GM21717 (cell line): Measurements from ENCODE around the gene GNB1L.

Experiments
- ATAC-seq: cut with Tn5 transposase; IDR thresholded peaks from one replicate; pipeline ENCODE4 v1.9.1; 2021; ENCODE audit warnings: mild to moderate bottlenecking, moderate library complexity; ENCODE audit not compliant: unreplicated experiment

Gene GNB1L

GRCh38 chr22:19765477-19766239 lies 89.0 kb downstream of the GNB1L start:
- no peak for ATAC-seq

DNA sequence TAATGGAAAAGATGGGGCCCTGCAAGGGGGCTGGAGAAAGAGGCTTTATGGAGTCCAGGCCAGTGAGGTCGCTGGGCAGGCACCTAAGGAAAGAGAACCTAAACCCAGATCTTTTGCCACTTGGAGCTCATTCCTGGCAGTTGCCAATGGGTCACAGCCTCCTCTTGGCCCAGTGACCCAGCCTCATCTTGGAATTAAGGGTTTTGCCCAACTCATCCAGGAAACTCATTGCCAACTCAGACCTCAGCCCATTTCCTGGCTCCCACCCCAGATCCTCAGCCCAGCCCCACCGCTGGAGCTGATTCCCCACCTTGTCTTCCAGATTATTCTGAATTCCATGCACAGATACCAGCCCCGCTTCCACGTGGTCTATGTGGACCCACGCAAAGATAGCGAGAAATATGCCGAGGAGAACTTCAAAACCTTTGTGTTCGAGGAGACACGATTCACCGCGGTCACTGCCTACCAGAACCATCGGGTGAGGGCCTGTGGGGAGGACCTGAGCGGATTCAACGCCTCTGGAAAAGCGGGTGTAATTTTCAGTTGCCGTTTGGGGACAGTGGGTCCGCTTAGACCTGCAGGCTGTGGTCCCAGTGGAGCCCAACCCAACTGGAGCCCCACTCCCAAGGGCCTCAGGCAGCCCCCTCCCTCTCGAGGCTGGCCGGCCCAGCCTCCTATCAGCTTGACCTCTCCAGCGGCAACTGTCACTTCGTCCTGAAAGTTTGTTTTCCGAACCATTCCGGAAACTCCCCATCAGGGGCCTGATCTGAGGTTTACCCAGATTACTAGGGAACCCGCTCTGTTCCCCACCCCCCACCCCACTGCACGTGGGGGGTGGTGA lies 89.8 kb downstream of the GNB1L start:
- no peak for ATAC-seq

GRCh38 chr22:19764299-19764593 lies 90.4 kb downstream of the GNB1L start:
- no peak for ATAC-seq

- no peak for ATAC-seq
Observed at GRCh38 chr22:19763458-19764298, 91.0 kb downstream of the GNB1L start.

DNA sequence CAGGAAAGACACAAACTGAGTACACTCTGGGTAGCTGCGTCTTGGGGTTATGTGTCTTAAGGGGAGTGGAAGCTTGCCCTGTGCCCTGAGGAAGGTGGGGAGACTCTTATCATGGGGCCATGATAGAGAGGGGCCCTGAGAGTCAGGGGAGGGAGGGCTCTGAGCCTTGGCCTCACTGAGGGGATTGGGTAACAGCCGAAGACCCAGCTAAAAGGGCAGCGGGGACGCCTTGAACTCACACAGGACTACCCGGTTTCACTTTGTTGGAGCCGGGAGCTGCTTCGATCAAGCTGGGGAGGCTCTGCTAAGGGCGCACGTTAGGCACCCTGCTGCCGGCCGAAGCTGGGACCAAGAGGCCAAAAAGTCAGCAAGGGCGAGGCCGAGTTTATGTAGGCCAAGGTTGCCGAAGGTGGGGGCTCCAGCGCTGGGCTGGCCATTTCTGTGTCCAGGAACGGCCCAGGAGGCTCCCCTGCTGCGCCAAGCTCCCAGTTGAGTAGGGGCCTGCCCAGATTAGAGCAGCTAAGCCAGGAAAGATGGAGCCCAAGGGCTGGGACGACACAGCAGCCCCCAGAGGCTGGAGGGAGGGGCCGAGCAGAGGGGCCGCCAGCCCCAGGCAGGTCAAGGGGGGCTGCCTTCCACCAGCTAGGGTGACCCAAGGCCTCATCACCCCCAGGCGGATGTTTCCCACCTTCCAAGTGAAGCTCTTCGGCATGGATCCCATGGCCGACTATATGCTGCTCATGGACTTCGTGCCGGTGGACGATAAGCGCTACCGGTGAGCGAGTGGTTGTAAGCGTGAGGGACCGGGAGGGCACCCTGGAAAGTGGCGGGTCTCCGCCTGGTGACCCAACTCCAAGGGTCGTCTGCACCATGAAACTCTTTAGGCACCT lies 91.9 kb downstream of the GNB1L start:
- ATAC-seq = no peak

DNA sequence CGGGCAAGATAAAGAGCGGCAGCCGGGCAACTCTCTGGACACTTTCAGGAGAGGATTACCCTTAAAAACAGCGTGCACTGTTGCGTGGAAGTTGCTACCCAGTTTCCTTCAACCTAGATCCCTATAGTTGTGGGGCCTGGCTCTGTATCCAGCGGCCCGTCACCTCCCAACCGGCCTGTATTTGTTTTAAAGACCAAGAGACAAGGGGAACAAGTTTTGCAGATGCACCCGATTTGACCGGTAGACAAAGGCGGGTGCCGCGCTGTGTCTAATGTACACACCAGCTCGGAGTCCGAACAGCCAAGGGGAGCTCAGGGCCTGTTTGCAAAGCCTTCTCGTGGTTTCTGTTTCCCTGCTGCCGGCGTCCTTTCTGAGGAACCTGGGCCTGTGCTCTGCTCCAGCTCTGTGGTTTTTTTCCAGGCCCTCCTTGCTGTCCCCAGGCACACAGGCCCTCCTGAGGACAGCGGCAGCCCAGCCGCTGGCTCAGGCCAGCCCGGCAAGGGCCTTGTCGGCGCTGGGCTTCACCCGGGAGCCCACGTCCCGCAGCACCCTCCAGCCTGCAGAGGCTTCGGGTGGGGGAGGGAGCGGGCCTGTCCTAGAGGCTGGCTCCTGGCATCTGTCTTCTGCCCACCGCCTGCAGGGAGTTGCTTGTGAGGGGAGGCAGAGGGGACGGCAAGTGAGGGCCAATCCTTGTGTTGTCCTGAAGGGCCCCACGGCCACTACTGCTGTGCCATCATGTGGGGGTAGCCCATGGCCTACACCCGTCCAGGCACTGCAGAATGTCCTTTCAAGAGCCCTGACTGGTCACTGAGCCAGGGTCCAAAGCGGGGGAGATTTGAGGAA lies 92.7 kb downstream of the GNB1L start:
- no peak for ATAC-seq

GRCh38 chr22:19760951-19761724 lies 93.5 kb downstream of the GNB1L start:
- ATAC-seq = no peak

DNA sequence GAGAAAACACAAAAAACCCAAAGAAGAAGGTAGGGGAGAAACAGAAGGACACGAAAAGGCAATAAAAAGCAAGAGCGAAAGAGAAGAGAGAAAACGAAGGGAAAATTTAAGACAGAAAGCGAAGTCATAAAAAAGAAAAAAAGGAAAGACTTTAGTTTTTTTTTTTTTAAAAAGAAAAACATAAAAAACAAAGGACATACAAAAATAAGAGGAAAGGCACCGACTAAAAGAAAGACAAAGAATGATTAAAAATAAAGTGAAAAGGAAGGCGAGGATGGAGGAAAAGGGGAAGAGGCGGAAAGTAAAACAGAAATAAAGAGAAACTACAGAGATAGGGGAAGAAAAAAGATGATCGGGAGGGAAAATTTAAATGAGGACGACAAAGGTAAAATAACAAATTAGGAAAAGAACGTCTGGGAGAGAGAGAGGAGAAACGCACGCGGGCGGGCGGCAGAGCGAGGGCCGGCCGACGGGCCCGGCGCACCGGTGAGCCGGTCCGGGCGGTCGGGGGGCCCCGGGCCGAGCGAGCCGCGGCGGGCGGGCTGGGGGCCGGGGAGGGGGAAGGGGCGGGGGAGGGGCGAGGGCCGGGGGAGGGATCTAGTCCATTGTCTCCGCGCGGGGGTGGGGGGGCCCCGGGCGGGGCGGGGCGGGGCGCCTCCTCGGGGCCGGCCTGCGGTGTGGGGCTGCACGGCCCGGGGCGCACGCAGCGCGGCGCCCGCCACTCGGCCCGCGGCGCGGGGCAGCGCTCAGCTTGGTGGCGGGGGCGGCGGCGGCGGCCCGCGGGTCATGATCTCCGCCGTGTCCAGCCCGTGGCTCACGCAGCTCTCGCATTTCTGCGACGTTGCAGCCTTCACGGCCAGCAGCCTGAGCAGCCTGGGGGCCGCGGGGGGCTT lies 94.4 kb downstream of the GNB1L start, which contains the start of gene TBX1:
Gene TBX1 (plus strand): TSS at position 721 of the 893 bp plus-strand sequence. CDS start 66 bp downstream, at position 787.
- no peak for ATAC-seq

GRCh38 chr22:19759427-19760057 lies 95.1 kb downstream of the GNB1L start:
- no peak for ATAC-seq

DNA sequence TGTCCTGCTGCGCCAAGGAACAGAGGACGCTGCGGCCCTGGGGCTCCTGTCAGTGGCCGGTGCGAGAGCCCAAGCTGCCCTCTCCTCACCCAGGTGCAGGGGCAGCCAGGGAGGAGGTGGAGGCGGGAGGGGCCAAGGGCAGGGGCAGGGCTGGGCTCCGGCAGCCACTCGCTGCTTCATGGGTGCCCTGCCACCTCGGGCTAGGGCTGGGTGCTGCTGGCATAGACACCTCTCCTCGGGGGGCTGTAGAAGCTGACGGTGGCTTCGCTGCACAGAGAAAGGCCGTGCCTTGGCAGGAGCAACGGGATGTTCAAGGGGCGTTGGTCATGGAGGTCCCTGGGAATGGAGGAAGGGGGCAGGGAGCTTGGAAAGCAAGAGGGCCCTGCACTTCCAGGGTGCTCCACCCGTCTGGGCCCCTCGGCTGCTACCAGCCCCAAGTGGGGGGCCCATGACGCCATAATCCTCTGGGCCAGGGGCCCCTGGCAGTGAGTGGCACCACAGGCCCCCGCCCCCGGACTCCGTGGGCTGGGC lies 95.7 kb downstream of the GNB1L start:
- no peak for ATAC-seq

GRCh38 chr22:19757985-19758895 lies 96.4 kb downstream of the GNB1L start:
- no peak for ATAC-seq

DNA sequence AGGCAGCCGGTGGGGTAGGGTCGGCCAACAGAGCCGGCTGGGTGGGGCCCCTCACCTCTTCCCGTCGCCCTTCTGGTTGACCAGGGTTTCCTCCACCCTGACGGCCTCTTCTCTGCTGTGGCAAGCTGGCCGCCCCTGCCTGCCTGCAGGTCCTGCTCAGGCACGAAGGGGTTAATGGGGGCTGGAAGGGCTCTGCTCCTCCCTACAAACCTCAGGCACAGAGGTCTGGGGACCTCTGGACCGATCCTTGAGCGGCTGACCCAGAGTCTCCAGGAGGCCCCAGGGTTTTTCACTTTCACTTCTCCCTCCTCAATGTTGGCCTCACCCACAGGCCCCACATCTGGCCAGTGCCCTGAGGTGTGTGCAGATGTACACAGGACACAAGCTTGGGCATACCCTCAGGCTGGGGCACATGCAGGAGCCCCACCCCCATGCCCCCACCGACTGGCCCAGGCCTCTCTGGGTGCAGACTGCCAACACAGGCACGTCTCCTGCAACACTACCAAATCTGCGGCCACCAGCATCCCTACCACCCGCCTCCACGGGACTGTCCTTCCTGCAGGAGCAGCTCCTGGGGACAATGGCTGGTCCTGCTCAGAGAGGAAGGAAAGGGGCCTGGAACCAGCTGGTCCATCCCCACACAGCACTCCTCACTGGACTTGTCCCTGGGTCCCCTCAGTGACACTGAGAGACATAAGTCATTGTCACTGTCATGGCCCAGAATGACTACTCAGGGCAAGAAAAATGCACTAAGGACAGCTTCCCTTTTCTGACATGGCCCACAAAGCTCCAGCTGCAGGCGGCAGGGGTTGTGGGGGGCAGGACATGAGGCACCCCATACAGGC lies 97.3 kb downstream of the GNB1L start:
- ATAC-seq = no peak

GRCh38 chr22:19756288-19757128 lies 98.2 kb downstream of the GNB1L start:
- ATAC-seq = no peak

DNA sequence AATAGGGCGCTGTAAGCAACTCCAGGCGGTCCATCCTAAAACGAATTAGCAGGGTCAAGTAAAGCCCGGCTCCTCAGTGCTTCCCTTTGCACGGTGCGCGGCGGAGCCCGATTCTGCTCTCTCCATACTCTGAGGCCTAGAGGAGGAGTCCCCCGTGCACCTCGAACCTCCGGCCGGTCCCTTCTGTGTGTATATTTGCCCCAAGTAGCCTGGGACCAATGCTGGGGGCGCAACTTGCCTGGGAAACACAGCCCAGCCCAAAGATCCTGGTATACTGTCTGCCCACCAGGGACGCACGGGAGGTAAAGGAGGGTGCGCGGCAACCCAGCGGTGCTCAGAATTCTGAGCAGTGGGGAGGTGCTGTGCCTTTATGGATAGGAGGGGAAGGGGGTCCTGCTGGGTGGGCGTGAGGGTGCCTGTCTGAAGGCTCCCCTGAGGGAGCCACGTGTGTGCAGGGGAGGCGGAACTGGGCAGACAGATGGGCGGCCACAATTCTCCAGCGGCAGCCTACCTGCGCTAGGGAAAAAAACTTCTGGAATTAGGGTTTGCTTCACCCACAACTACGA lies 98.9 kb downstream of the GNB1L start:
- no peak for ATAC-seq
